CD4-positive, alpha-beta T cell treated with Interleukin-4 for 1 hour (primary cell): Measurements from ENCODE around the gene RRN3.
A peak's percentile ranks its signal among the peaks of the same experiment; 100 is the strongest.
"Not testable (repeated sequence)": the region's sequence is repeated elsewhere in the genome, so short reads cannot be mapped to it uniquely, and the experiment has no call there.

Experiments used
- DNase-seq, 2 donors: peaks; one replicate each; pipeline ENCODE4 v3.0.0-alpha.2; 2020 to 2022

The RRN3 gene

DNA sequence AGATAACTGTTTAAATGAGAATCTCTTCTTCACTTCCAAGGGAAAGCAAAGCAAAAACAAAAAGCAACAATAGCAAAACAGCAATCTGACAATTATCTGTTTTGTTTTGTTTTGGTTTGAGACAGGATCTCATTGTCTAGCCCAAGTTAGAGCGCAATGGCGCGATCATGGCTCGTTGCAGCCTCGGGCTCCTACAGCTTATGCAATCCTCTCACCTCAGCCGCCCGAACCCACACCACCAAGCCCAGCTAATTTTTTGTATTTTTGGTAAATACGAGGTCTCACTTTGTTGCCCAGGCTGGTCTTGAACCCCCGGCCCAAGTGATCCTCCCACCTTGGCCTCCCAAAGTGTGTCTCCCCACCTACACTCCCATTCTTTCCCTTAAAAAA lies 2.5 kb upstream of the RRN3 start:
- DNase-seq, result not testable (repeated sequence)

DNA sequence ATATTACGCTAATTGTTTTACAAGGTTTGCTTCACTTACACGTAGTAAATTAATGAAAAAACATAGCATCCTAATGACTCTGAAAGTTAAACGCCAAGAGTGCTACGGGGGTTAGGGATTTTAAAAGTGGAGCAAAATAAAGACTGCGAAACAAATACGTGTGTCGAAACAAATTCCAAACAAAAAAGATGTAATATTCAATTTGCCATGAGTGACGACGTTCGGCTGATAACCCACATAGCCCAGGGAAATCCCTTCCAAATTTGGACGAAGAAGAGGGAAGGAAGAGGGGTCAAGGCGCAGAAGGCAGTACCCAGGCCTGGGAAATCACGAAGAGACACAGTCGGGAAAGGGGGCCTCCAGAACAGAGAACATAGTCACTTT lies 509 bp downstream of the RRN3 start:
- not testable (repeated sequence) for DNase-seq

DNA sequence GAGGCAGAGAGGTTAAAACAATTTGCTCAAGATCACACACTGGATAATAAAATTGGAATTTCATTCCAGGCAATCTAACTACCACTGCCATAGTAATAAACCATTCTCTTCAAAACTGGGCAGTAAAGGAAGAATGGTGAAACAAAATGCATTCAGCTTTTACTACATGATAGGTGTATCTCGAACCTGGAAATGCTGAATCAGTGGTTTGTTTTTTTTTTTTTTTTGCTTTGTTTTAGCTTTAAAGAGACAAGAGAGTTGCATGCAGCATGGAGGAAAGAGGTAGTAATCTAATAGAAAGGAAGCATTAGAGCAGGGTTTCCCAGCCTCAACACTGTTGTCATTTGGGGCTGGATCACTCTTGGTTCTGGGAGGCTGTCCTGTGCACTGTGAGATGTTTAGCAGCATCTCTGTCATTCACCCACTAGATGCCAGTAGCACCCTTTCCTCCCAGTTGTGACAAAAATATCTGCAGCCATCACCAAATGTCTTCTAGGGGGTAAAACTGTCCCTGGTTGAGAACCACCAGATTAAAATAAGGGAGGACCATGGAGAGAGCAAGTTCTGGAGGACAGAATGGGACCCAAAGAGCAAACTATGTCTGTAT lies 3.3 kb downstream of the RRN3 start:
- DNase-seq, result not testable (repeated sequence)

DNA sequence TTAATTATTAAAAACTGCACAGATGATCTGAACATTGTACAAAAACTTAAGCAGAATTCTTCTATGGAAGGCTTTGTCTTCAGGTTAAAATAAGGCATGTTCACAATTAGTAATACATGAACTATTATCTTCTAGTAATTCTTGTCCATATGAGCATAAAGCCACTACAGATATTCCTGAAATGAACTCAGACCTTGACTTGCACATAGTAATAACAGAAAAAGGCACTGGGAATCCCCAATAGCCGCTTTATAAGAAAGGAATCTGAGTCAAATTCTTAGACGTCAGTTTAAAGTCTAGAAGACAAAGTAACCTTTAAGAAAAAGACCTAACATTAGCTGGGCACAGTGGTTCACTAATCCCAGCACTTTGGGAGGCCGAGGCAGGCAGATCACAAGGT lies 11.3 kb downstream of the RRN3 start:
- not testable (repeated sequence) for DNase-seq

DNA sequence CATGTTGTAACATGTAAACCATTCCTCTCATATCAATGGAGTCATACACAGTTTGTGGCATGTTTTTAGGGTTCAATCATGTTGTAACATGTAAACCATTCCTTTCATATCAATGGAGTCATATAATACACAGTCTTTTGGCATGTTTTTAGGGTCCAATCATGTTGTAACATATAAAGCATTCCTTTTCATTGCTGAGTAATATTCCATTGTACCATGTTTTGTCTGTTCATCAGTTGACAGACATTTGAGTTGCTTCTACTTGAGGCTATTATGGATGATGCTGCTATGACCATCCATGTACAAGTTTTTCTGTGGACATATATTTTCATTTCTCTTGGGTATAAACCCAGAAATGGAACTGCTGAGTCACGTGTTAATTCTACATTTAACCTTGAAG lies 13.2 kb downstream of the RRN3 start:
- DNase-seq, result not testable (repeated sequence)

DNA sequence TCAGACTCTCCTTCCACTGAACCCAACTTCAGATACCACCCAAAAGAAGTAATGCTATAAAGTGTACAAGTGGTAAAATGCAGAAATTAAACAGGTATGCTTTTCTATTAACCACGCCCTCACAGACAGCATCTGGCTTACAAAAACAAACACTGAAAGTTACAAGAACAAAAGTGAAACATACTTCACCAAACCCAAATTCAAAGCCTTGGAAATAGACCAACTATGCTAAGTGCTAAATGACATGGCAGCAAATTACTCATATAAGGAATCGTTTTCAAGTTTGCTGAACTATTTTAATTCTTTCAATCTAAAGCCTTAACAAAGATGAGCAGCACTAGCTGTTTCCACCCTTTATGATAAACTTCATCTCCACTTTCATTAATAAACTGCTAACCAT lies 17.9 kb downstream of the RRN3 start:
- not testable (repeated sequence) for DNase-seq

DNA sequence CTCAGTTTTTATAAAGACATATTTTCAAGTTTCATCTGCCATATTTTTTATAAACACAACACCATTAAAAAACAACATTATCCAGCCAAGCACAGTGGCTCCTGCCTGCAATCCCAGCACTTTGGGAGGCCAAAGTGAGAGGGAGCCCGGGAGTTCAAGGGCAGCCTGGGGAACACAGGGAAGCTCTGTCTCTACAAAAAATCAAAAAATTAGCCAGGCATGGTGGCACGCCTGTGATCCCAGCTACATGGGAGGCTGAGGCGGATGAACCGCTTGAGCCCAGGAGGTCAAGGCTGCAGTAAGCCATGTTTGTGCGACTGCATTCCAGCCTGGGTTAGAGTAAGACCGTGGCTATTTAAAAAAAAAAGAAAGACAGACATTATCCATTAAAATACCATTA lies 21.0 kb downstream of the RRN3 start:
- no peak for DNase-seq

DNA sequence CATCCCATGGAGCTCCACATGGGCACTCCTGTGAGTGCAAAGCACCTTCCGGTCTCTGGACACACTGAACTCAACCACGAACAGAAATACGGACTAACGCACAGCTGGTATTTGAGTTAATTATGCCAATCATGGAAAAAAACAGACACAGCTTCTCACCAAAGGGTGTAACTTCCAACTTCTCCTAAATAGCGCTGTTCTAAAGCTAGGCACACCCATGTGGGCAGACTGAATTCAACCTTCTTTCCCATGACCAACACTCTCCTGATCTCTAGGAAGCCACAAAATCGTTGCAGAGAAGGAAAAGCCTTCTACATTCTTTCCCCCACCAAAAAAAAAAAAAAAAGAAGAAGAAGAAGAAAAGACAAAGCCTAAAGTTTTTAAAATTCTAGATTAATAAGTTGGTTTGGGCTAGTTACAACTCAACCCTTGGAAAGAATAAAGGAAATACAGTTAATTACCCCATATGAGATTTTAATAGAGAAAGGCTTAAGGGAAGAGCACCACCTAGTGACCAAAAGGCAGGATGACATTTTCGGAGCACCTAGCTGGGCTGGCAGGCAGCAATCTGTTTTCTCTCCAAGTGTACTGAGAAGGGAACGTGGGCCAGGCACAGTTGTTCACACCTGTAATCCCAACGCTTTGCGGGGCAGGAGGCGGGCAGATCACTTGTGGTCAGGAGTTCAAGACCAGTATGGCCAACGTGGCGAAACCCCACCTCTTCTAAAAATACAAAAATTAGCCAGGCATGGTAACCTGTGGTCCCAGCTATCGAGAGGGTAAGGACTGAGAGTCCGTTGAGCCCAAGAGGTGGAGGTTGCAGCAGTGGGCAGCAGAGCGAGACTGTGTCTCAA lies 21.9 kb downstream of the RRN3 start:
- not testable (repeated sequence) for DNase-seq

DNA sequence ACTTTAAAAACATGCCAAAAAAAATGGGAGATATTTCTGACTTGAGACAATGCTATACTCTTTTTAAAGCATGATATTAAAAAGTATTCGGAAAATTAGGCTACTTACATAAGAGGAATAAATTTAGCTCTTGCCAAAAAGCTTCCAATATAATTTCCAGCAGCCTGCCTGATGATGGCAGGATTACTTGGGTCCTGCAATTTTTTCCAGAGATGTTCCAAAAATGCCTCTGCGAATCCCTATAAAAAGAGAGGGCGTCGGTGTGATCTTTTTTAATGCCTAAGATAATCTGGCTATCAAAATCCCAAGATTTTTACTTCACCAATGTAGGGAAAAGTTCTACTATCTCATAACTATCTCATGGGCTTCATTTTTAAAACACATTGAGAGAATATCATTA lies 23.1 kb downstream of the RRN3 start:
- DNase-seq, result not testable (repeated sequence)

DNA sequence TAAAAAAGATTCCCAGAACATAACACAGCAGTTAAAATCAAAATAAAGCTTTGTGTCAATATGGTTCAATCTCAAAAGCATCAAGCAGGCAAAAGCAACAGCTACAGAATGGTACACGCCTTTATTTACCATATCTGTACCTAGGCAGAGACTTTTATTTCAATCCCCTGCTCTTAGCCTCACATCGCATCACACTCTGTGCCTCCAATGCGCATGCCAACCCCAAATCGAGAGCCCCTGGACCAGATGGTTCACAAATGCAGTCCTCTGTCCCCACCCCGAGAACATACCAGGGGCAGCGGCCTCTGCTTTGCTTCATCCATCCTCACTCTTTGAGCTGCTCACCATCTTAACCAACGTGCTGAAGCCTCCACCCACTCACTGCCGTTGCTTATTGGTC lies 27.4 kb downstream of the RRN3 start:
- not testable (repeated sequence) for DNase-seq

DNA sequence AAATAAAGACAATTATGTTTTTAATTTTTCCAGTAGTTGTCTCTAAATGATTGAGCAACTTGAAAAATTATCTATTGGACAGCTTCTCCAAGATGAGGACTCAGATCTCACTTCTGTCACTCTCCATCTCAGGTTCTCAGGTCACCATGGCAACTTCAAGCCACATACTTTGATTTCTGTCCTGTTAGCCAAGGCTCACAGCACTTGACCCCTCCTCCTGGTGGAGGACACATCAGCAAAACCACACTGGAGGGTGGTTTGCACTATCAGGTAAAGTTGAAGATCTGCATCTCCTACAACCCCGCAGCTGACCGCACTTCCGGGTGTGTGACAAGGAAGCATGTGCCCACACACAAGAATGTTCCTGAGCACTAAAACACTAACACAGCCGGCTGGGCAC lies 28.1 kb downstream of the RRN3 start:
- not testable (repeated sequence) for DNase-seq

DNA sequence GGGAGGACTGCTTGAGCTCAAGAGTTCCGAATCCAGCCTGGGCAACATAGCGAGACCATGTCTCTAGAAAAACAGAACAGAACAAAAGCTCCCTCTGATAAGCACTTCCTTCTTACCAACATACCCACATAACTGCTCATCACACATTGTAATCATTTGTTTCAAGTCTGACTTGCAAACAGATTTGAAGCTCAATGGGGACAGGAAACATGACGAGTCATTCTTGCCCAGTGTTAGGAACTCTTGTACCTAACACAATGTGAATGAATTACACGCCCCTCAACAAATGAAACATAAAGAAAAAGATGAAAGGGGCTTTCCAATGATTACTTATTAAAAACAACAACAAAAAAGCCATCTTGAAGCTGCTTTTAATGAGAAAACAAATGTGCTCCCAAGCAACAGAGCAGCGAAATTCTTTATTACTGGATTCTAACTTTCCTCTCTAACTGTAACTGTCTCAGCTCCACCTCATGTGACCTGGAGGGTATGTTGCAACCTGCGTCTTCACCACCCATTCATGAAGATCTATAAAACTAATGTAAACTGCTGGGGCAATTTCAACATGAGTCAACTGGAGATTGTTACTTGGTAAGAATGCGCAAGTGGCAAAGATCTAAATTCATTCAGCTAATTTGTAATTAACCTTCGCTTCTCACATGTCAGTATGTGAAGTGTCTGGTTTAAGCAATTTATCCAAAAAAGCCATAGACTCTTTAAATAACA lies 31.8 kb downstream of the RRN3 start:
- DNase-seq, result not testable (repeated sequence)

DNA sequence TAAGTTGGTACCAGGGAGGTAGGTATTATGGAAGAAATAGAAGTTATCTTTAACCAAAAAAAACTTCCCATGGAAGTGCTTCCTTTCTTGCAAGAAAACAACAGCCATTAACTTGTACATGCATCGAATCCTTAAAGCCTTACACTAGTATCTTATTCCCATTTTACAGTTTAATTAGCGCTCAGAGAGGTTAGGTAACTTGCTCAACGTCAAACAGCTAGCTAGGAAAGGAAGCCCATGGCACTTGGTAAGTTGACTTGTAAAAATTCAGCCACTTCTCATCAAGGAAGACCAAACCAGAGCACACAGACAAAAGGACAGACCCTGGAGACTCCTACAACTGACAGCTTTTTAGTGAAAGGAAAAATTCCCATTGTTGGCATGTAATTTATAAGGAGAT lies 34.7 kb downstream of the RRN3 start:
- no peak for DNase-seq

DNA sequence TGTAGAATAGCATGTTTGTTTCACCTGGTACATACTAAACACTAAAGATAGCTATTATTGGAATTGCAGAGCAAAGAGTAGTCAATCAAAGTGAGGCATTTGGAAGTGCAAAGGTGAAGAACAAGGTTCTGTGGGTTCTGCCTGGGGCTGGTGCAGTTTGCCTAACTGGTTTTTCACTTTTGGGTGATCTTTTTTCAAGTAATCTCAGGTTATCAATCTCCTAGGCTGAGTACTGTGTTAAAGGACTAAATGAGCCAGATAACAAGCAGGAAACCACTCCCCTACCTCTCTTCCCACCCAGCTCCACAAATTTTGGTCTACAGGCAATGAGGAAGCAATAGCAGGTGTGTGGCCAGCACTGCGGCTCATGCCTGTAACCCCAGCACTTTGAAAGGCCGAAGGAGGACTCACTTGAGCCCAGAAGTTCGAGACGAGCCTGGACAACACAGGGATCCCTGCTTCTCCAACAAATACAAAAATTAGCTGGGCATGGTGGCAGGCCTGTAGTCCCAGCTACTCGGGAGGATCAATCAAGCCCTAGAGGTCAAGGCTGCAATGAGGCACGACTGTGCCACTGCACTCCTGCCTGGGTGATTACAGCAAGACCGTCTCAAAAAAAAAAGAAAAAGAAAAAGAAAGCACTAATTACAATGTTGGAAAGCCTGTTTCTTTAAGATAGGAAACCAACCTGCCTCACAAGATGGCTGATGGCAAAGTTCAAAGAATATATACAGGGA lies 36.2 kb downstream of the RRN3 start:
- no peak for DNase-seq

DNA sequence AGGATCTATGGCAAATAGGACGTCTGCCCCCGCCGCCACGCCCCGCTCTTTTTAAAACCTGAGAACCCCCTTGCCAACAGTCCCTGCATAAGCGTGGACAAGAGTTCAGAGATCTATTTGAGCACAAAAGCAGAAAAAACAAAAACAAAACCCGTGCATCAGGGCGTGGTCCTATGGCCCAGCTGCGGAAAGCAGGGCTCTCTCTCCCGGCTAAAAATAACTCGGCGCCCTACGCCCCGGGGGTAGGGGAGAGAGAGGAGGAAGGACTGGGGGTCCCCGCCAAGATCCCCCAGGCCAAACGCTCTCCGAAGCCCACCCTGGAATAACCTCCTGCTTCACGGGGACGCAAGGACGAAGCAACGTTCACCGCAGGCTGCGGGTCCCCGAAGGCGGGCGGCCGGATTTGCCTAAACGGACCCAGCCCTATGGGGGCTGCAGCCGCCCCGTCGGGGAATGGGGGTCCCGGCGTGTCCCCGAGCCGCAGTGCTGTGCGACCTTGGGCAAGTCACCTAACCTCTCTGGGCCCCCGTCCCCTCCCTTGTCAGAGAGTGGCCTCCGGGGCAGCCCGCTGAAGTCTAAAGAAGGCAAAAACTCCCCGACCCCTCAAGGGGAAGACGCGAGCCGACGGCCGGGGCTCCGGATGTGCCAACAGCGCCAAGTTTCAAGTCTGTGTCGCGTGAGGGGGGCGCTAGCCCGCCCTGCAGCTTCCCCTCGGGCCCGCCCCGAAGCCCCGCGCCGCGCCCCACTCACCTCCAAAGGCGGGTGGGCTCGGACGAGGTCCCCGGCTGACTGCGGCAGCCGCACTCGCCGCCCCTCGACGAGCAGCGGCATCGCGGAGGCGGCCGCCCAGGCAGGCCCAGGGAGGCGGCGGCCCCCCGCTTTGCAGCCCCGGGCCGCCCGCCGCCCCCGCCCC lies 38.7 kb downstream of the RRN3 start:
- DNase-seq, result peak in 1 of 2 donors; percentile 74

DNA sequence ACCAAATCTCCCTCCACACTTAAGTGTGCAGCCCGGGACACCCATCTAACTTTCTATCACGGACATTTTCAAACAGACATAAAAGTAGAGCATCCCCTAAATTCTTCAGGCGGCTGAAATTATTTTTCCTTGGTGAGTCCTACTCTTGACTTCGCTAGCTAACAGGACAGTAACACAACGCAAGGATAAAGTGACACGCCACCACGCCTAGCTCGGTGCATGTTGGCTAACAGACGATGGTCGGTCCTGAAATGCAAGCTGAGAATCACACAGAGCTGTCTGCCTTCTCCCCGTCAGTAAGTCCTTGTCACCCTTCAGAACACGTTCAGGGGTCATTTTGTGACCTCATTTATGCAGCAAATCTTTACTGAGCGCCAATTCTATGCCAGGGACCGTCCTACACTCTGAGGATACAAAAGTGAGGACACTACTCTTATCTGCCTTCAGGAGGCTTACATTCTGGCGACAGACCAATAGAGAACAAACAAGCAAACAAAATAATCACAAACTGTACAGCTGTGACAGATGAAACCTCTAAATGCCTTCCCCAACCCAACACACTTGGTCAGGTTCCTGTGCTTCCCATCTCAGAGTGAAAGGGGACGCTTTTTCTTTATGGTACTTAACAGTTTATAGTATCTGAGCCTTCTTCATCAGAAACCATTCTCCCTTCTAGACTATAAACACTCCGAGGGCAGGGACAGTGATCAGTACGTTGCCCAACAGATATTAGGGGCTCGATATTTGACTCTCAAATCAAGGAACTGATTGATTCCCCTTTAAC lies 39.5 kb downstream of the RRN3 start:
- no peak for DNase-seq

DNA sequence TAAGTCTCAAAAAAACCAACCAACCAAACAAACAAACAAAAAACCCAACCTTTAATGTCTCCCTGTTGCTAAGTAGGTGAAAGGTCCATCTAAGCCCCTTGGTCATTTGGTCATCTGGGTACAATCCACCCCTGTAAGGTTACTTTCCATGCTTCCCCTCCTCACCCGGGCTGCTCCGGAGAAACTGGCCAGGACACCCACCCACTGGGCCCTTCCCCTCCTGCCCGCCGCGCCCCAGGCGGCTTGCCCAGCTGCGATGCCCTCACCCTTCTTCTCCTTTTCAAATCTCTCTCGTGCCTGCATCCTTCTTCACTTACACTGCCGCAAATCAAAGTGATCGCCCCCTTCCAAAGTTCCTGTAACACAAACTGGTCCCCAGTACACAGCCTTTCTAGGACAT lies 40.2 kb downstream of the RRN3 start:
- no peak for DNase-seq

DNA sequence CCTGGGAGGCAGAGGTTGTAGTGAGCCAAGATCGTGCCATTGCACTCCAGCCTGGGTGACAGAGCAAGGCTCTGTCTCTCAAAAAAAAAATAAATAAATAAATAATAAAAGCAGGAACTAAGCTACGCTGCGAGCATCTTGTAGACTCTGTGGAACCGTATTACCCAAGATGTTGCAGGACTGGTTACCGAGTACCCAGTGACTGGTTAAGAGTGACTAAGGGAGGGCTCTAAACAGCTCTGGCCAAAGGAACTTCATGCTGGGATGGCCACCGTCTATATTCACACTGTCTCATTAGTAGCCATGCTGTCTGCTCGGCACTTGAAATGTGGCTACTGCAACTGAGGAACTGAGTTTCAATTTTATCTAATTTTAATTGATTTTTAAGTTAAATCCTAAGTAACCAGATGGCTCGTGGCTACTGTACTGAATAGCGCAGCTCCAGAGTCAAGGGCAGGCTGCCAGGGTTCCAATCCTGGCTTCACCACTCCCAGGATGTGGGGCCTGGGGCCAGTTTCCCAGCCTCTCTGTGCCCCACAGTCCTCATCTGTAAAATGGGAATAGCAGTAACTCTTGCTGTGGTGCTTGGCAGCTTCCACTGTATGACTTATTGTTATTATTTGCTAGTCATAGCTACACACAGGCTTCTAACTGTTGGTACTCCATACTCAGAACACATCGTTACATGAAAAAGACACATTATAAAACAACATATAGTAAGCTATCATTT lies 41.2 kb downstream of the RRN3 start:
- DNase-seq, result peak in 1 of 2 donors; percentile 35

DNA sequence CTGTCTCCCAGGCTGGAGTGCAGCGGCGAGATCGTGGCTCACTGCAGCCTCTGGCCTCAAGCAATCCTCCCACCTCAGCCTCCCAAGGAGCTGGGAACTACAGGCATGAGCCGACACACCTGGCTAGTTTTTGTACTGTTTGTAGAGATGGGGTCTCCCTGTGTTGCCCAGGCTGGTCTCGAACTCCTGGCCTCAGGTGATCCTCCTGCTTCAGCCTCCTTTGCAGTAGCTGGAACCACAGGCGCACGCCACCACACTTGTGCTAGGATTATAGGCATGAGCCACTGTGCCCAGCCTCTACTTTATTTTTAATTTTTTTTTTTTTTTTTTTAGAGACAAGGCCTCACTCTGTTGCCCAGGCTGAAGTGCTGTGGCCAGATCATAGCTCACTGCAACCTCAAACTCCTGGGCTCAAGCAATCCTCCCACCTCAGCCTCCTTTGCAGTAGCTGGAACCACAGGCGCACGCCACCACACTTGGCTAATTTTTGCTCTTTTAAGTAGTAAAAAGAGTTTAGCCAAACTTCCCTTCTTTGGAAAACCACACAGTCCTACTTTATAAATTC lies 42.6 kb downstream of the RRN3 start:
- no peak for DNase-seq

DNA sequence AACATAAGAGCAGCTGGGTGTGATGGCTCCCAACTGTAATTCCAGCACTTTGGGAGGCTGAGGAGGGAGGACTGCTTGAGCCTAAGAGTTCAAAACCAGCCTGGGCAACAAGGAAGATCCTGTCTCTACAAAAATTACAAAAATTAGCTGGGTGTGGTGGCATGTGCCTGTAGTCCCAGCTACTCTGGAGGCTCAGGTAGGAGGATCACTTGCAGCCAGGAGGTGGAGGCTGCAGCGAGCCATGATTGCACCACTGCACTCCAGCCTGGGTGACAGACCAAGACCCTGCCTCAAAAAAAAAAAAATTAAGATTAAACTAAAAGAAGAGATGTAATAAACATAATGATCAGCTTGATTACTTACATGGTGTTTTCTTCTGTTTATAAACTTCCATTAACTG lies 43.6 kb downstream of the RRN3 start:
- not testable (repeated sequence) for DNase-seq
